Transverse colon (tissue), 3 donors: ENCODE results near the gene PTPN2.

Experiments
- CTCF ChIP-seq, 5 experiments: fragments of 200-600 bp in 3 of 5; fragments of 450-650 bp in 2 of 5; sonication (generic) in 3 of 5; IDR thresholded peaks; 1 replicate in 2 of 5; 2 replicates in 3 of 5; pipeline ENCODE4 v1.5.1; 2016 to 2017; ENCODE audit warnings: antibody characterized with exemption in 5 of 5, inconsistent platforms in 3 of 5, mild to moderate bottlenecking in 2 of 5, moderate library complexity in 1 of 5
- POLR2A ChIP-seq: fragments of 450-650 bp; IDR thresholded peaks from one replicate; pipeline ENCODE4 v1.6.1; 2016; ENCODE audit warnings: antibody characterized with exemption, mild to moderate bottlenecking, moderate library complexity

- no peak for TF ChIP-seq CTCF (IDR thresholded peaks at IDR 0.05)
- no peak for TF ChIP-seq POLR2A
Measured at GRCh38 chr18:12929477-12930083, 45.5 kb upstream of the PTPN2 start.
